IPS DF 19.7 (cell line): ENCODE data around the gene ARMC3.
"Not testable (repeated sequence)": the region's sequence is repeated elsewhere in the genome, so short reads cannot be mapped to it uniquely, and the experiment has no call there.

Experiments
- DNase-seq: peaks from one replicate; pipeline ENCODE4 v3.0.0-alpha.2; 2013; ENCODE audit warnings: low read depth, low spot score

The ARMC3 gene

DNA sequence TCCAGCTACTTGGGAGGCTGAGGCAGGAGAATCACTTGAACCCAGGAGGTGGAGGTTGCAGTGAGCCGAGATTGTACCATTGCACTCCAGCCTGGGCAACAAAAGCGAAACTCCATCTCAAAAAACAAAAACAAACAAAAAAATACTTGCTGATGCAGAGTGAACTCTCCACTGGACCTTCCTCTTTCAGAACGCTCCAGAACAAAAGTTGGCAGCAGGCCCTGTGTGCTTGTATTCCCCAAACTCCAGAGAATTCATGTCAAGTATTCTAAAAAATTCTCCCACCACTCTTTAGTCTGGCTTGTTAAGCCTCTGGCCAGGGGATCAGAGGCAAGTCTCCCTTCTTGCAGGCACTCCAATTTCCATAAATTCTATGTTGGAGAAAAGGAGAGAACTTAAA is 144.7 kb downstream of the ARMC3 start:
- DNase-seq, result not testable (repeated sequence)

DNA sequence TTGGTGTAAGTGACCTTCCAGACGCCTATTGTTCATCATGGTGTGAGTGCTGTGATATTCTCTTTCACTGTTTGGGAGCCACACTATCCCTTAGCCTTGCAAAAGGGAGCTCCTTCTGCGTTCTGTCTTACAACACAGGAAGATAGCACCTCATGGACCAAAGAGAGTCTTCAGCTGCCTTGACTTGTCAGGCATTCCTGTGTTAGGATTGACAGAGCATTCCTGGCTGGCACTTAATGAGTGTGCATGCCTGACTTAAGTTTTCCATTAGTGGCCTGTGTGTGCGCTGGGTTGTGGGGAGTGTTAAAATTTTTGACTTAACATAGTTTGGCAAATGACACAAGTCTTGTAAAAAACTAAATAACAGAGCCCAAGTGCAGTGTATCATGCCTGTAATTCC is 145.7 kb downstream of the ARMC3 start:
- DNase-seq, result no peak

DNA sequence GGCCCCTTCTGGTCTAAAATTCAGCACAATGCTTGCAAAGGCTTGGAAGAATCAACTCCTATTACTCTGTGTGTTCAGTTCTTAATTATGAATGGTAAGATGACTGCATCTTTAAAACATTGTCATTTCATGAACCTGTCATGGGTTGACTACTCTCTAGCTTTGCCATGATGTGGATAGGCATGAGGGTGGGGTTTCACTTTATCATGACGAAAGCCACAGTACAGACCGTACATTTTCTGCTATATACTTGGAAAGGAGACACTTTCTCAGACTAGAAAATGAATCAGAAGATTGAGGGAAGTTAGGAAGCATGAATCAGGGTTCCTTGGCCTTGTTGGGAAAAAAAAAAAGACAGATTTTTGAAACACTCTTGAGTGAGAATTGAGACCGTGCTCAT is 147.8 kb downstream of the ARMC3 start:
- DNase-seq, result no peak

DNA sequence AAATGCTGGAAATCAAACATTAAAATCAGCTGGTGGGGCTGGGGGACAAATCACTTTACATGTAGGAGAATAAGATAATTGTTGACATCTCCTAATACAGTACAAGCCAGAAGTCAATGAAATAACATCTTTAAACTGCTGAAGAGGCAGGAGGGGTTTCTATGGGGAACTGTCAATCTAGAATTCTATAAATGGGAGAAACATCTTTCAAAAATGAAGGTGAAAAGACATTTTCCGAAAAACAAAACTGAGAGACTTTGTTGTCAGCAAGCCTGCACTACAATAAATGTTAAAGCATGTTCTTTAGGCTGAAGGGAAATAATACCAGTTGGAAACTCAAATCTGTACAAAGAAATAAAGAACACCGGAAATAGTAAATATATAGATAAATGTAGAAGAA is 150.3 kb downstream of the ARMC3 start:
- DNase-seq, result no peak

DNA sequence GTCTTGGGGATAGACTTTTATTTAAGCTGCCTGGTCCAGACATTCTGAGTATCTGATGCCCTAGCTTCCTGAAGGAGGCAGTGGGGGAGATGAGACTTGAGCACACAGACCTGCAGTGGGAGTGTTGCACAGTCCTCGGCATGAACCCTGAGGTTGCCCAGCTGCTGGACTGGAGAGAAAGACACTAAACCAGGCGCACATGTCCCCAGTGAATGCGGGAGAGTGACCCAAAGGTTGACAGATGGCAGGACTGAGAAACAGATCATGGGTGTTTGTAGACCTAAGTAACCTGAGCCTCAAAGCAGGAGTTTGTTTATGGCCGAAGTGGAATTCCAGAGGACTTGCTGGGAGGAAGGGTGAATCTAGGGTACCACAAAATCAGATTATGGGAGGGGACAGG is 151.8 kb downstream of the ARMC3 start:
- DNase-seq, result no peak

DNA sequence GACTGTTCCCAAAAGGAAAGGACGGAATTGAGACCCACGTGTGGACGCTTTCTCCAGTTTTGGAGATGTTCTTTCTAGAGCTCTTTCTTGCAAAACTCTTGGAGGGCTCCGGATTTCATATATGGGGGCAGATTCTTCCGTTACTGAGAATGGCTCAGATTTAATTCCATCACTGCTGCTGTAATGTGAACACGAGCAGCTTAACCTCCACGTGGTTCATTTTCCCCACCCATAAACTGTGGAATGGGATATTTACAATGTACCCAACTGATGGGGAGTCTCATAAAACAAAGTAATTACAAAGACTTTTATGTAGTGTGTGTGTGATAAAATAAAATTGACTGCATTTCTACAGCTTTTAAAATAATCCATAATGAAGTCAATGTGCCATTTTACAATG is 152.4 kb downstream of the ARMC3 start:
- no peak for DNase-seq

DNA sequence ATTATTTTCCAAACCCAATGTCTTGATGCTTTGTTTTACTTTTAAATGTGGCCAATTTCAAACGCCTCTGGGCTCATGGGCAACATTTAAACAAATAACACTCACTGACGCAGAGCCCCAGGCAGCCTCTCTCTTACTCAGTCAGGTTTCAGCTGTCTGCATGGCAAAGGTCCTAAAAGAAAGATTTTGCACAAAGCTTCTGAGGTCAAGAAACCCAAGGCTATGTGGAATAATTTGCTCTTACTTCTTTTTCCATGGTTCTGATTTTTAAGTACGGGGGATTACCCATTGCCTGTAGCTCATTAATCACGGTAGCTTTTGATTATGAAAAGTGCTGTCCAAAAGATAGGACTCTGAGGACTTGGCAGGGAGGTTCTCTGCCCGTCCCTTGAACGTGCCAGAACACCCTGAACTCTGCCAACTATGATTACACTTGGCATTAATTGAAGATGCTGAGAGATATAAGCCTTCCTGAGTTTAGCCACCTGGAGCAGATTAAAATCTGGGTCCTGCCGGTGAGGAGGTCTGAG is 153.4 kb downstream of the ARMC3 start:
- DNase-seq, result no peak

DNA sequence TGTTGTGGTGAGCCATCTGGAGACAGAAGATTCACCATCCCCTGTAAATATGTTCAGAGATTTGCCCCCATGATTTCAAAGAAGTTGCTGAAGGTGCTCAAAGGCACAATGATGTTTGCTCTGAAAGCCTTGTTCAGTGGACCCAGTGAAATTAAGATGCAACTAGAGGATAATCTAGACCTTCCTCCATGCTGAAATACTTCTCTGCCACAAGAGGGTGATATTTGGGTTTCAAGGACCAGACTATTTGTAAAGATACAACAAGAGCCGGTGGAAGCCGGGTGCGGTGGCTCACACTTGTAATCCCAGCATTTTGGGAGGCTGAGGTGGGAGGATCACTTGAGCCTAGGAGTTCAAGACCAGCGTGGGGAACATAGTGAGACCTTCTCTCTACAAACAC is 154.0 kb downstream of the ARMC3 start:
- no peak for DNase-seq
